ENCODE measurements around the gene MAPK1.
A peak's percentile ranks its signal among the peaks of the same experiment; 100 is the strongest.

Gene MAPK1

DNA sequence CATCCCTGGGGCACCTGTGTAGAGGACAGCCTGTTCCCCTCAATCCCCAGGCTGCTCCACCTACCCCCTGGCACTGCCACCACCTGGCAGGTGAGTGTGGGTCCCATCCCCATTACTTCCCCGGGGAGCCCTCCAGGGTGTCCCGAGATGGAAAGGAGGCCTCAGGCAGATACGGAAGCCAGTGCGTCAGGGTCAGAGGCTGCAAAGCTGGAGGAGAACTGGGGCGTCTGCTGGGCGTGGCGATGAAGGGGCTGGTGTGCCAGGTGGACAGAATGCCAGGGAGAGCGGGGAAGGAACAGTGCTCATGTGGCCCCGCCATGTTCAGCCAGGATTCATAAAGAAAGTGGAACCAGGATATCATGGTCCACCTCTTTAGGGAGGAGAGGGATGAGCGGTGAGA lies 139.7 kb downstream of the MAPK1 start:
- Histone ChIP-seq H3K36me3 (ENCODE audit: control insufficient read depth, low read length) (no peaks in the 10 kb centered on the region), H3K9me2 (replicated peaks; ENCODE audit: control insufficient read depth, low read length) (no peaks in the 10 kb centered on the region), H3K4me1 (ENCODE audit: control insufficient read depth, low read length) (peaks cover 17% of the 10 kb centered on the region), H3K79me2 (ENCODE audit: control insufficient read depth, low read length) (no peaks in the 10 kb centered on the region), H3K4me3 (ENCODE audit: low read length) (no peak overlapping the region), H3K27me3 (ENCODE audit: control insufficient read depth, low read length) (no peaks in the 10 kb centered on the region), H3F3A (ENCODE audit: control insufficient read depth, insufficient read depth) (no peaks in the 10 kb centered on the region), H3K27ac (ENCODE audit: low read depth, low read length) (no peak overlapping the region), H3K9me3 (ENCODE audit: control insufficient read depth, insufficient read depth, low read length) (no peaks in the 10 kb centered on the region), H4K20me1 (ENCODE audit: control insufficient read depth, insufficient read depth, low read depth, low read length) (peaks cover 3% of the 10 kb centered on the region; the same call in 1 of the 2 replicates), H3K4me2 (ENCODE audit: low read length) (no peak overlapping the region)
- TF ChIP-seq, protein P1, sequence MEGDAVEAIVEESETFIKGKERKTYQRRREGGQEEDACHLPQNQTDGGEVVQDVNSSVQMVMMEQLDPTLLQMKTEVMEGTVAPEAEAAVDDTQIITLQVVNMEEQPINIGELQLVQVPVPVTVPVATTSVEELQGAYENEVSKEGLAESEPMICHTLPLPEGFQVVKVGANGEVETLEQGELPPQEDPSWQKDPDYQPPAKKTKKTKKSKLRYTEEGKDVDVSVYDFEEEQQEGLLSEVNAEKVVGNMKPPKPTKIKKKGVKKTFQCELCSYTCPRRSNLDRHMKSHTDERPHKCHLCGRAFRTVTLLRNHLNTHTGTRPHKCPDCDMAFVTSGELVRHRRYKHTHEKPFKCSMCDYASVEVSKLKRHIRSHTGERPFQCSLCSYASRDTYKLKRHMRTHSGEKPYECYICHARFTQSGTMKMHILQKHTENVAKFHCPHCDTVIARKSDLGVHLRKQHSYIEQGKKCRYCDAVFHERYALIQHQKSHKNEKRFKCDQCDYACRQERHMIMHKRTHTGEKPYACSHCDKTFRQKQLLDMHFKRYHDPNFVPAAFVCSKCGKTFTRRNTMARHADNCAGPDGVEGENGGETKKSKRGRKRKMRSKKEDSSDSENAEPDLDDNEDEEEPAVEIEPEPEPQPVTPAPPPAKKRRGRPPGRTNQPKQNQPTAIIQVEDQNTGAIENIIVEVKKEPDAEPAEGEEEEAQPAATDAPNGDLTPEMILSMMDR (IDR thresholded peaks at IDR 0.05; ENCODE audit: low read depth, low read length, poor library complexity, severe bottlenecking): no peak
- TF ChIP-seq EZH2phosphoT487 (IDR thresholded peaks at IDR 0.05; ENCODE audit: borderline replicate concordance, low read length): no peak

DNA sequence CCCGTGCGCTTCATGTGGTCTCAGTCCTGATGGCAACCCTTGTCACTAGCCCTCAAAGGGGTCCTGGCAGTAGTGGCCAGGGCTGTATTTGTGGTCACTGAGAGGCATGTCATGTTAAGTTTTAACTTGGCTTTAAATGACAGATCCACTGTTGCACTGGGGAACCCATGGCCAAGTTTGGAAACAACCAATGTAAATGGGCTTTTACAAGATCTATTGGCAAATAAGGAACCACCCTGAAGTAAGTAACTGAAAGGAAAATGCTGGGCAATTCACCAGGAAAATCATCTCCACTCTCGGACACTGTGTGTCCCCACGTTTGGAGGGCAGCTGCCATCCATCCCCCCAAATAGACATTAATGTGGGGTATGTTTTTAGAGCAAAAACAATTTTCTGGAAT lies 140.3 kb downstream of the MAPK1 start:
- Histone ChIP-seq H3K4me3 (ENCODE audit: low read length) (no peak overlapping the region), H3K9me2 (replicated peaks; ENCODE audit: control insufficient read depth, low read length) (no peaks in the 10 kb centered on the region), H3K9me3 (ENCODE audit: control insufficient read depth, insufficient read depth, low read length) (no peaks in the 10 kb centered on the region), H3K4me2 (ENCODE audit: low read length) (no peak overlapping the region), H3K79me2 (ENCODE audit: control insufficient read depth, low read length) (no peaks in the 10 kb centered on the region), H3K27ac (ENCODE audit: low read depth, low read length) (no peak overlapping the region), H3K36me3 (ENCODE audit: control insufficient read depth, low read length) (no peaks in the 10 kb centered on the region), H3F3A (ENCODE audit: control insufficient read depth, insufficient read depth) (no peaks in the 10 kb centered on the region), H3K27me3 (ENCODE audit: control insufficient read depth, low read length) (no peaks in the 10 kb centered on the region), H4K20me1 (ENCODE audit: control insufficient read depth, insufficient read depth, low read depth, low read length) (peaks cover 3% of the 10 kb centered on the region; the same call in 1 of the 2 replicates), H3K4me1 (ENCODE audit: control insufficient read depth, low read length) (peaks cover 22% of the 10 kb centered on the region)
- TF ChIP-seq EZH2phosphoT487 (IDR thresholded peaks at IDR 0.05; ENCODE audit: borderline replicate concordance, low read length): no peak
- TF ChIP-seq, protein P1 (IDR thresholded peaks at IDR 0.05; ENCODE audit: low read depth, low read length, poor library complexity, severe bottlenecking): no peak

DNA sequence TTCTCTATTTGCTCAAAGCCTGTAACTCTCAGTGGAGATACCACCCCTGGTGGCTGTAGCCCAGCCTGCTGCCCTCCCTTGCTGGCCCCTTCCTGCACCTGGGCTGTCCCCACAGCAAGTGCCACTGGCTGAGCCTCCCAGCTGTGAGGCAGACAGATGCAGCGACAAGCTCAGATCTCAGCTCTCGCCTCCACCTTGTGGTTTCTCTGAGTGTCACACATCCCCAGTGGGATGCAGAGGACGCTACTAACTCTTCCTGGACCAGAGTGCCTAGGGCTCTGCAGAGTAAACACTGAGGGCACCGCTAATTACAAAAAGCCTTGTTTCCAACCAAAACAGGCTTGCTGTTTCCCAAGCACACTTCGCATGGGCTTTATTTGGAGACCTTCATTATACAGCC lies 140.8 kb downstream of the MAPK1 start:
- Histone ChIP-seq H3K27ac (ENCODE audit: low read depth, low read length) (no peak overlapping the region), H4K20me1 (ENCODE audit: control insufficient read depth, insufficient read depth, low read depth, low read length) (peaks cover 3% of the 10 kb centered on the region; the same call in 1 of the 2 replicates), H3K27me3 (ENCODE audit: control insufficient read depth, low read length) (no peaks in the 10 kb centered on the region), H3K9me3 (ENCODE audit: control insufficient read depth, insufficient read depth, low read length) (no peaks in the 10 kb centered on the region), H3F3A (ENCODE audit: control insufficient read depth, insufficient read depth) (no peaks in the 10 kb centered on the region), H3K4me3 (ENCODE audit: low read length) (no peak overlapping the region), H3K4me1 (ENCODE audit: control insufficient read depth, low read length) (peaks cover 22% of the 10 kb centered on the region), H3K9me2 (replicated peaks; ENCODE audit: control insufficient read depth, low read length) (no peaks in the 10 kb centered on the region), H3K79me2 (ENCODE audit: control insufficient read depth, low read length) (no peaks in the 10 kb centered on the region), H3K4me2 (ENCODE audit: low read length) (no peak overlapping the region), H3K36me3 (ENCODE audit: control insufficient read depth, low read length) (no peaks in the 10 kb centered on the region)
- TF ChIP-seq, protein P1 (IDR thresholded peaks at IDR 0.05; ENCODE audit: low read depth, low read length, poor library complexity, severe bottlenecking): peak; percentile 72
- TF ChIP-seq EZH2phosphoT487 (IDR thresholded peaks at IDR 0.05; ENCODE audit: borderline replicate concordance, low read length): no peak

Data from DOHH2 (cell line).